Activated CD4-positive, CD25-positive, alpha-beta regulatory T cell (primary cell): Measurements from ENCODE around the gene RPS6KA3.

Source experiments
- DNase-seq, 4 experiments: peaks; one replicate each; lab custom pipeline; 2025; lab: John Stamatoyannopoulos, UW

The RPS6KA3 gene

DNA sequence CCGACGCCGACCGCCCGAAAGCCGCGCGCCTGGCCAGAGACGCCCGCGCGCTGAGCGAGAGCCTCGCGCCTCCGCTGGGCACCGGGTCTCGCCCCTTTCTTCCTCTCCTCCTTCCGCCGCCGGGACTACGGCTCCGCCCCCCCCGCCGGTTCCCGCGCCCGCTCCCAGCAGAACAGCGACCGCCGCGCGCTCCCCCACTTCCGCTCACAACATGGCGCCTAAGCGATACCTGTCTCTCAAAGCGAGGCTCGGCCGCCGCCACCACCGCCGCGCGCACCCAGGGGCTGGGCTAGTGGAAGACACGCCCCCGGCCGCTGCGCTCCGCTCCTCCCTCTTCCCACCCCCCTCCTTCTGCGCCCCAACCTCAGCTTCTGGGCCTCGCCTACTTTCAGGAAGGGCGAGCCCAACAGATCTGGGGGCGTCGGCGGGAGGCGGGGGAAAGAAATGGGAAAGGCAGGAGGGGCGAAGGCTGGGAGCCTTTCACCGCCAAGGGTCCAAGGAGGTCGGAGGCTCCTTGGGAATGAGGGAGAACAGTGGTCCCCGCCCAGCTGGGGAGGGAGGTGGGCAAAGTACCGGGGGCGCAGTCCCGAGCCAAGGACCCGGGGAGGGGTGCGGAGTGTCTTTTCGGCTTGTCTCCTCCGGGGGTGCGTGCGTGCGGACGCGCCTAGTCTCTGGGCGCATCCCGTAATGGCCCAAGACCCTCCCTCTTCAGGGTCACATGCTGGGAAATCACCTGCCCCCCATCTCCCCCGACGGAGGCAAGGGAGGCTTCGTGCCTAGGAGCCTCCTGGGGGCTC lies at the start of gene RPS6KA3:
Gene RPS6KA3, minus strand, starts transcription at position 100 of the 797 bp plus-strand sequence. CDS start 277 bp downstream, outside the sequence.
- peak; percentile 72 to 83 (median 76) for DNase-seq

DNA sequence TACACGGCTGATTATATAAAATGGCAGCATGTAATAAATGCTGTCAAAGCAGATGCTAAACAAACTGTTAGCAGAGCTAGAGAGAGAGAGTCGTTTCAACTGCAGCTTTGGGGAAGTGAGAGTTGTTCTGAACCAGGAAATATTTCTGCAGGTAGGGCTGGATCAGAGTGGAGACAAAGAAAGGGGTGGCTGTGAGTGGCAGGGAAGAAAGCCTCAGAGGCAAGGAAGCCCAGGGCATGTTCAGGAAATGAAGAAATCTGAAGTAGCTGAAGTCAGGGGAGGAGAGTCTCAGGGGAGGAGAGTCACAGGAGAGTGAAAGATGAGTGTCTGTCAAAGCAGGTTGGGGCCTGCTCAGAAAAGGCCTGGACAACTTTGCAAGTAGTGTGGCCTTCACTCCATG lies 48.4 kb upstream of the RPS6KA3 start:
- DNase-seq, result no peak

DNA sequence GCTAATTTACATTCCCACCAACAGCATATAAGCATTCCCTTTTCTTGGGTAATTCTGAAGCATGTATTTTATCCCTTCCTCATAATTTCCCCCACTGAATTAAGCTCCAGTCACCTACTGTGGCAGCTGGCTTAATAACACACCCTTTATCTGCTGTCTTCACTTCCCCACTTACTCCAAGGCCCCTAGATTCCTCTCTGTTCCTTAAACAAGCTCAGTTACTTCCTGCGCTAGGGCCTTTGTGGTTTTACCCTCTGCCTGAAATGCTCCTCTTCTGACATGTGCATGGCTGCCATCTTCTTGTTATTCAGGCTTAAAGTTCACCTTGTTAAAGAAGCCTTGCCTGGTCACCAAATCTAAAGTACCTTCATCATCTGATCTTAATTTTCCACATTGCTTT lies 47.2 kb upstream of the RPS6KA3 start:
- DNase-seq, result no peak

- no peak for DNase-seq
These were observed 45.3 kb upstream of the RPS6KA3 start for GRCh38 chrX:20312018-20312417.

- no peak for DNase-seq
These were observed 44.8 kb upstream of the RPS6KA3 start for GRCh38 chrX:20311505-20311904.

DNA sequence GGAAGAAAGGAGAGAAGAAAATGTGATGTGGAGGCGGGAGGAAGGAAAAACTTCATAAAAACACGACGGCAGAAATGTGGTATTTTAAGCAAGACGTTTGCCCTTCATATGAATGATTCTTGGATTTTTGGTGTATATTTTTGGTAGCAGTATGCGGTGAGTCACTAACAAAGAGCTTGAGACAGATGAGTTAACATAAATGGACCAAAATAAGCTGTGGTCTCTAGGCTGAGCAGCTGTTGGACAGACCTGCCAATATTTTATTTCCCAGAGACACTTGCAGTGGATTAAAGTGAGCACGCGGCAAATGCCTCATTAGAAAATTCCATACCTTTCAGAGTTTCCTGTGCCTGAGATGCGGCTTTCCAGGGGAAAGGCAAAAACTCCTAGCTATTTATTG lies 43.1 kb upstream of the RPS6KA3 start:
- DNase-seq, result no peak

- no peak for DNase-seq
These were observed 40.0 kb upstream of the RPS6KA3 start for GRCh38 chrX:20306668-20307067.

DNA sequence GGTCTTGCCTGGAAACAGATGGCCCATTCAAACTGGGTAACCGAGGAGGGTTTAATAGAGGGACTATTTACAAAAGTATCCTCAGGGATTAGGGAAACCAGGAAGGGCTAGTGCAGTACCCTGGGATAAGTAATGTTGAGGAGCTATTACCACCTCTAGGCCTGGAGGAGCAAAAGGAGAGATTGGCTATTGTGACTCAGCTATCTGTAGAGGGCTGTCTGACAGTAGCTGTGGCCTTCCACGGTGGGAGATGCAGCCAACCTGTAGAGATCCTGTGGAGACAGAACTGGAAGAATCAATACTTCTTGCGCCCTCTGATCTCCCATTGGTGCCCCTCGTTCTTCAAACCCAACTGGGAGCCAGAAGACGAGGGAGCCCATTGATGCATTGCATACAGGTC lies 34.1 kb upstream of the RPS6KA3 start:
- DNase-seq, result no peak

GRCh38 chrX:20294957-20295356 lies 28.2 kb upstream of the RPS6KA3 start:
- DNase-seq, result no peak

DNA sequence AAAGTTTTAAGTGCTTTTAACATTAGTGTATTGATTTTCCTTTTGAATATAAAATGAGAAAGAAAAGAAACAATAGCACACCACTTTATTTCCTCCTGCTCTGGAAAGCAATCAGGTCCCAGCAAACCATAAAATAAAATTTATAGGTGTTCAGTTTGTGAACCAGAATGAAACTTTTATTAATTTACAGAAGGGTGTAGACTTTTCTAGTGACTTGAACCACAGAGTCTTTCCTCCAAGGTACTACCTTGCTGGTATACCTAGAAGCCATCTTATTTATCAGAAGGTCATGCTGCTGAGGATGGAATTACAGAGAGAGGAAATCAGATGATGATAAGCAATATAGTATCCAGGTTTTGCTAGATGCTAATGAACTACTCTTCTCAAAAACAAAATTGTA lies 27.6 kb upstream of the RPS6KA3 start:
- no peak for DNase-seq

- no peak for DNase-seq
These were observed 18.8 kb upstream of the RPS6KA3 start for GRCh38 chrX:20285511-20285910.

DNA sequence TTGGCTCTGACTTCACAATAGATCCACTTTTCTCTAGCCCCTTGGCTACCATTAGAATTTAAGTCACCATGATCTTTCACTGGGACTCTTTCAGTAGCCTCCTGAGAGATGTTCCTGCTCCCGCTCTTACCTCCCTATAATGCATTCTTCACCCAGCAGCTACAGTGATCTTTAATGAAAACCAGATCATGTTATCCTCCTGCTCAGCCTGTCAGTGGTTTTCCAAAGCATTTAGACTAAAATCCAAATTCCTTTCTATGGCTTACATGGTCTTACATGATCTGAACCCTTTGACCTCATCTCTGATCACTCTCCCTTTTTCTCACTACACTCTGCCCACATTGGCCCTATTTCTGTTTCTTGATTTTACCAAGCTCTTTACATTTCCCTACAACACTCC lies 18.3 kb upstream of the RPS6KA3 start:
- no peak for DNase-seq

DNA sequence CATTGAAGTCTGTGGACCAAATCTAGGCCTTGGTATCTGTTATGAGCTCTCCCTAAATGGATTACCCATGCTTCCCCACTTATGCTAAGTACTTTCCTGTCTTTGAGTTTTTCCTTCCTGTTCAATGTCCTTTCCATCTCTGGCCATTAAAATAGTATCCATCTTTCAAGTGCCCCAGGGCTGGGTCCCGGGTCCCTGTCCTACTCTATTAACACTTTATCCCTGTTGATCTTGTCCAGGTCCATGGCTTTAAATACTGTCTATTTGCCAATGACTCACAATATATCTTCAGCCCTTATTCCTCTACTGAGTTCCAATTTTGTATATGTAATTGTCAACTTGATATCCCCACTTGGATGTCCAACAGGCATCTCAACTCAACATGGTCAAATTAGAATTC lies 17.7 kb upstream of the RPS6KA3 start:
- no peak for DNase-seq

- no peak for DNase-seq
These were observed 14.2 kb upstream of the RPS6KA3 start for GRCh38 chrX:20280938-20281337.

DNA sequence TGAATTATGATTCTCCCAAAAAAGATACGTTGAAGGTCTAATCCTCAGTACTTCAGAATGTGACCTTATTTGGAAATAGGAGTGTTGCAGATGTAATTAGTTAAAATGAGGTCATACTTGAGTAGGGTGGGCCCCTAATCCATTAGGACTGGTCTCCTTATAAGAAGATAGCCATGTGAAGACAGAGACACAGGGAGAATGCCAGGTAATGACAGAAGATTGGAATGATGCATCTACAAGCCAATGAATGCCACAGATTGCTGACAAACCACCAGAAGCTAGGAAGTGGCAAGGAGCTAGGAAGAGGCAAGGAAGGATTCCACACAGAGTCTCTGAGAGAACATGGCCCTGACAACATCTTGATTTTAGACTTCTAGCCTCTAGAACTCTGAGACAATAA lies 7.4 kb upstream of the RPS6KA3 start:
- no peak for DNase-seq

DNA sequence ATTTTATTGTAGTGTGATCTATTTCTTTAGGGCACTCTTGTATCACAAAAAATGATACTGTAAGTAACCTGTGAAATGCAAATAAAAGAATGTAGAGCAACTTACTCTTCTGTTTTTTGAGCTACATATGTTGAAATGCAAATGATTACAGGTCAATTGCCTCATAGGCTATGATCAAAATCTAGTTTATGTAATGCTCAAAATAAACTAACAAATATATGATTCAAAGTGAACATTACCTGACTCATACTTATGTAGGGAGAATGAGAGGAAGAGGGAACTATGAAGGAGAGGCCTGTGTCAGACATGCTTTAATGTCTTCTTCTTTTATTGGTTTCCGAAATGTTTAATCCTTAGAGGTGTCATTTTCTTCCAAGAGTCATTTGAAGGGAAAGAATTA lies 5.0 kb upstream of the RPS6KA3 start:
- no peak for DNase-seq

DNA sequence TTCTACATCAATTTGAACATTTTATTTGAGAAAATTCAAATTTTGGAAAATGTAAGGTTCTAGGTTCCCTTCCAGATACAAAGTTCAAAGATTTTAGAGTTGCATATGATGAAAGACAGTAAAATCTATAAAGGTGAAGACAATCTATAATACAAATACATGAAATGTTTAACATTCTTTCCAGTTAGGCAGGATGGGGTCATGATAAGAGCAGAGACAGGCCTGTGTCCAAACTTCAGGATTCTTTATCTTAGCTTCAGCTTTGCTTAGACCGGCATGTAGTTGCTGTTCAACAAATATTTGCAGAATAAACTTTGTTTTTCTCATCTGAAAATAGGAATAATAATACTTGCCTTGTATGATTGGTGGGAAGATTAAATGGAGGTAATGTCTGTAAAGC lies 4.5 kb upstream of the RPS6KA3 start:
- DNase-seq, result no peak

DNA sequence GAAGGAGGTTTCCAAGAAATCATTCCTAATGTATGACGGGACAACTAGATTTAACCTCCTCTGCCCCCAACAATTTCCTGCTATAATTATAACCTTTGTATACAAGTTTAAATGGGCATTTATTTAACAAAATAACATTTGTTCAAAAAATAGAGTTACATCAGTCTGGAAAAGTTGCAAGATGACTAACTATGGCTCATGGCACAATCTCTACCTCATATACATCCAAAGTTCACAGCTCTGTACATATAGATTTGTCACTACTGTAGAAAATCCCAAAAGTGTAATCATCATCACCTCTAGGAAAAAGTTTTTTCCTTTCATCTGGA lies 3.8 kb upstream of the RPS6KA3 start:
- DNase-seq, result no peak

GRCh38 chrX:20269848-20270561 lies 3.3 kb upstream of the RPS6KA3 start:
- DNase-seq, result no peak

GRCh38 chrX:20267931-20268701 lies 1.4 kb upstream of the RPS6KA3 start:
- no peak for DNase-seq

- DNase-seq, result no peak
These were observed 860 bp upstream of the RPS6KA3 start for GRCh38 chrX:20267607-20267930.

- peak; percentile 0 to 3 (median 1) for DNase-seq
These were observed 705 bp downstream of the RPS6KA3 start for GRCh38 chrX:20265726-20266681.
